ENCODE results near the gene CFAP57. TPM values are rescaled to one million over a fixed set of nuclear protein-coding genes. Genes with fewer than 3 reads are reported as not detected.

CFAP57 gene
- total and polyA plus RNA-seq, 2 of the 8 experiments (the other 6 are each of a cell fraction or from before 2014, with no cell fraction given) = 0.20 to 0.80 TPM

DNA sequence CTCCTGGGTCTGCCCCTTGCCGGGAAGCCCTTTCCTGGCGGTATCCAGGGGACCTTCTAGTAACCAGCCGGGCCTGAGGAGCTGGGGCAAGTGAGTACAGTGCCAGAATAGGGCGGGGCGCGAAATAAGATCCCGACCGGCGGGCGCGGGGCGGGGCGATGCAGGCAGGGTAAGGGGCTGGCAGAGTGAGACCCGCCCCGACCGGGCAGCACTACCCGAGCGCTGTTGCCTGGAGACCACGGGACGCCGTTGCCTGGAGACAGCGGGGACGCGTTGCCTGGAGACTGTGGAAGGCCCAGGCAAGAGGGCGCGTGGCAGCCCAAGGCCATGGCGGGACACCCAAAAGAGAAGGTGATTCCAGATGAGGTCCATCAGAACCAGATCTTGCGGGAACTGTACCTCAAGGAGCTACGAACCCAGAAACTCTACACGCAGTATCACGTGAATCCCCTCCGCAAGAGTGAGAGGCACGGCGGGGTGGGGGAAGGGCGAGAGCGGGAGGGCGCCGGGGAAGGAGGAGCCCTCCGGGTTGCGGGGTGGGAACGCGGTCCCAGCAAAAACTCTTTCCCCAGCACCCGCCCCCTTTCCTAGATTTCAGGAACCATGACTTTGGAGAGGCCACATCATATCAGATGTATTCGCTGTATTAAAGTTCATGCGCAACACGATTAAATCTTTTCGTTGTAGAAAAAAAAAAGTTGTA, 24.4 kb upstream of the CFAP57 start:
- FAIRE-seq = peak; percentile 94
- H3K9ac ChIP-seq (replicated peaks in 1 of 4; ENCODE audit: extremely low read depth in 1 of 4, low read depth in 3 of 4, low read length in 3 of 4) = no peak overlapping the region
- TF ChIP-seq RXRA (IDR thresholded peaks at IDR 0.05; ENCODE audit: insufficient read depth, low read depth, low read length) (no peak), TCF12 (IDR thresholded peaks at IDR 0.05; ENCODE audit: low read depth, low read length) (no peak), EZH2 (IDR thresholded peaks at IDR 0.05; ENCODE audit: low read depth, low read length, severe bottlenecking) (no peak), SRF (IDR thresholded peaks at IDR 0.05; ENCODE audit: low read depth, low read length) (peak; percentile 64; the same call in 1 of the 2 replicates), EP300 (IDR thresholded peaks at IDR 0.05; ENCODE audit: borderline replicate concordance in 1 of 2, low read depth in 2 of 2, low read length in 2 of 2) (peak in 1 of 2 experiments; percentile 58; a peak in 1 of 3 replicates), CTBP2 (IDR thresholded peaks at IDR 0.05; ENCODE audit: borderline replicate concordance, insufficient read depth, insufficient read length, low read length) (no peak), SIN3A (conservative IDR thresholded peaks at IDR 0.05 in 1 of 2, IDR thresholded peaks at IDR 0.05 in 1 of 2; ENCODE audit: low read depth in 1 of 2, low read length in 2 of 2) (peak; percentile 100), YY1 (IDR thresholded peaks at IDR 0.05; ENCODE audit: low read depth, low read length) (0 out of 2 replicates have a peak, but pooled peaks have one; percentile 18), RFX5 (IDR thresholded peaks at IDR 0.05; ENCODE audit: borderline replicate concordance, low read depth, low read length) (no peak)
- TF ChIP-seq, protein P1, sequence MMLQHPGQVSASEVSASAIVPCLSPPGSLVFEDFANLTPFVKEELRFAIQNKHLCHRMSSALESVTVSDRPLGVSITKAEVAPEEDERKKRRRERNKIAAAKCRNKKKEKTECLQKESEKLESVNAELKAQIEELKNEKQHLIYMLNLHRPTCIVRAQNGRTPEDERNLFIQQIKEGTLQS (IDR thresholded peaks at IDR 0.05; ENCODE audit: insufficient read depth, low read depth, low read length) = no peak

More for the DNA sequence above, 24.4 kb upstream of the CFAP57 start:
- CTCF ChIA-PET (ENCODE audit: partially characterized antibody) = interaction anchor here (0.6 kb wide), 1 partner anchor 931 kb away, joined by 3 read pairs; no protein-coding TSS in a partner anchor
- WGBS, 2 experiments (ENCODE audit: extremely low coverage in 1 of 2, insufficient coverage in 1 of 2, insufficient read length in 1 of 2, insufficient replicate concordance in 2 of 2, low coverage in 1 of 2, low lambda C conversion rate in 2 of 2, missing lambda C conversion rate in 1 of 2) = 7% methylated on average over 34 of the region's 47 CpGs; no CpG with 5 or more reads in 1 of the 2 experiments
- Histone ChIP-seq H4K5ac (ENCODE audit: insufficient read length, low read depth, low read length) (no peak overlapping the region), H3K9me3 (ENCODE audit: insufficient read depth in 2 of 2, low read depth in 1 of 2, low read length in 1 of 2) (no peaks in the 10 kb centered on the region), H3K27me3 (replicated peaks in 1 of 4; ENCODE audit: control insufficient read depth in 3 of 4, extremely low read depth in 1 of 4, insufficient read depth in 3 of 4, low read length in 3 of 4) (no peaks in the 10 kb centered on the region), H4K20me1 (replicated peaks in 1 of 2; ENCODE audit: control insufficient read depth in 1 of 2, insufficient read depth in 2 of 2, low read length in 2 of 2) (no peaks in the 10 kb centered on the region), H3K36me3 (ENCODE audit: control insufficient read depth in 2 of 4, insufficient read depth in 4 of 4, low read length in 3 of 4) (no peaks in the 10 kb centered on the region), H2AK5ac (ENCODE audit: low read depth, low read length) (no peak overlapping the region), H3K18ac (ENCODE audit: extremely low read depth, low read length) (no peak overlapping the region), H3K56ac (replicated peaks; ENCODE audit: insufficient read length, low read depth, low read length) (no peak overlapping the region), H3K4me1 (replicated peaks in 1 of 4; ENCODE audit: control insufficient read depth in 3 of 4, insufficient read depth in 4 of 4, low read length in 3 of 4) (peaks cover 0 to 9% (median 0%) of the 10 kb centered on the region in 4 experiments; a peak in 3 of 7 replicates), H2AFZ (ENCODE audit: low read length) (no peak overlapping the region), H3K14ac (ENCODE audit: insufficient read length) (no peak overlapping the region), H4K8ac (ENCODE audit: extremely low read depth, insufficient read depth, low read length) (no peak overlapping the region), H2BK120ac (replicated peaks; ENCODE audit: low read depth, low read length) (no peak overlapping the region), H3K79me1 (ENCODE audit: low read depth, low read length) (no peaks in the 10 kb centered on the region), H3K27ac (ENCODE audit: low read depth, low read length) (no peak overlapping the region), H3K23me2 (ENCODE audit: low read depth, low read length) (peaks cover 4% of the 10 kb centered on the region), H4K91ac (replicated peaks; ENCODE audit: insufficient read length, low read length) (no peak overlapping the region), H3K4me2 (ENCODE audit: insufficient read depth in 1 of 2, low read depth in 2 of 2, low read length in 2 of 2) (peak overlapping the region; percentile 64 to 93), H3K4me3 (ENCODE audit: extremely low read depth in 1 of 4, insufficient read depth in 2 of 4, low read depth in 3 of 4, low read length in 4 of 4) (peak overlapping the region; percentile 53 to 65 (median 60); a peak in 7 of 8 replicates), H2BK5ac (ENCODE audit: low read depth, low read length) (no peak overlapping the region), H3K79me2 (ENCODE audit: control insufficient read depth in 1 of 2, insufficient read depth in 2 of 2, low read length in 2 of 2) (no peaks in the 10 kb centered on the region), H3K23ac (ENCODE audit: insufficient read length) (no peak overlapping the region), H2BK20ac (ENCODE audit: low read length) (no peak overlapping the region), H3K4ac (replicated peaks; ENCODE audit: insufficient read length, low read depth, low read length) (no peak overlapping the region), H2BK15ac (ENCODE audit: low read length) (no peak overlapping the region), H2BK12ac (ENCODE audit: low read depth, low read length) (no peak overlapping the region)
- POLR2A ChIA-PET (ENCODE audit: partially characterized antibody) = interaction anchor here (1.2 kb wide), 1 partner anchor 9 kb away, joined by 3 read pairs; no protein-coding TSS in a partner anchor
- DNase-seq (ENCODE audit: low read depth in 1 of 2, low spot score in 2 of 2) = peak; percentile 94 to 100

Data from H1 (cell line).